GM10847 (cell line): ENCODE measurements around the gene ZNRD2.

Source experiments
- POLR2A ChIP-seq: IDR thresholded peaks from 2 replicates; pipeline ENCODE4 v1.6.1; 2011; ENCODE audit not compliant: insufficient read length; ENCODE audit errors: extremely low read depth

ZNRD2 gene

DNA sequence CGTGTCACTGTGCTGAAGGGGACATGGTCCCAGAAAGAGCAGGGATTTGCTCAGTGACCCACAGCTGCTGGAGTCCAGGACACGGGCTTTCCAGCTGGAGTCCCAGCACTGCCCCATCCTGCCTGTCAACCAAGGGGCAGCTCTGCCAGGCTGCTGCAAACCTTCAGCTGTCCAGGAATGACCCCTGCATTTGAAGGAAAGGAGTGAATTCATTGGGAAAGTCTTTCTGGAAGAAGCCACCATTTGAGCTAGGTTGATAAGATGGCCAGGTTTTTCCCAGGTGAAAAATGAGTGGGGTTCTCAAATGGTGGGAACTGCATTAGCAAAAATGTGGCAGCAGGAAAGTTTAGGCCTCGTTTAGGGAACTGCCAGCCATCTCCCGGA is 16.0 kb downstream of the ZNRD2 start:
- TF ChIP-seq POLR2A = no peak

DNA sequence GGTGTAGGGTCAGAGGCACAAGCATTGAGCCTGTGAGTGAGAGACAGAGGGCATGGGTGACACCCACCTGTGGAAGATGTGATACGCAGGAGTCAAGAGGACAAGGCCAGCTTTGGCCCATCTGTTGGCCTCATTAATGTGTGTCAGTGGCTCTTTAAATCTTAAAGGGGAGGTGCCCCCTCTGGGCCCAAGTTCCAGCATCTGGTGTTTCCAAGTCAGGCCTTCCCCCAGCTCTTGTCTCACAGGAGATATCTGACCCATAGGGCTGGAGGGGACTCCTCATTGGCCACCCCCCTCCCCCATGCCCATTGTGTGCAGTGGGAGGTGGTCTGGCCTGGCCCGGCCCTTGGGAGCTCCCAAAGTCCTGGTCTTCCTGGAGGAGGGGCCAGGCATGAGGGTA is 16.4 kb downstream of the ZNRD2 start:
- no peak for TF ChIP-seq POLR2A

DNA sequence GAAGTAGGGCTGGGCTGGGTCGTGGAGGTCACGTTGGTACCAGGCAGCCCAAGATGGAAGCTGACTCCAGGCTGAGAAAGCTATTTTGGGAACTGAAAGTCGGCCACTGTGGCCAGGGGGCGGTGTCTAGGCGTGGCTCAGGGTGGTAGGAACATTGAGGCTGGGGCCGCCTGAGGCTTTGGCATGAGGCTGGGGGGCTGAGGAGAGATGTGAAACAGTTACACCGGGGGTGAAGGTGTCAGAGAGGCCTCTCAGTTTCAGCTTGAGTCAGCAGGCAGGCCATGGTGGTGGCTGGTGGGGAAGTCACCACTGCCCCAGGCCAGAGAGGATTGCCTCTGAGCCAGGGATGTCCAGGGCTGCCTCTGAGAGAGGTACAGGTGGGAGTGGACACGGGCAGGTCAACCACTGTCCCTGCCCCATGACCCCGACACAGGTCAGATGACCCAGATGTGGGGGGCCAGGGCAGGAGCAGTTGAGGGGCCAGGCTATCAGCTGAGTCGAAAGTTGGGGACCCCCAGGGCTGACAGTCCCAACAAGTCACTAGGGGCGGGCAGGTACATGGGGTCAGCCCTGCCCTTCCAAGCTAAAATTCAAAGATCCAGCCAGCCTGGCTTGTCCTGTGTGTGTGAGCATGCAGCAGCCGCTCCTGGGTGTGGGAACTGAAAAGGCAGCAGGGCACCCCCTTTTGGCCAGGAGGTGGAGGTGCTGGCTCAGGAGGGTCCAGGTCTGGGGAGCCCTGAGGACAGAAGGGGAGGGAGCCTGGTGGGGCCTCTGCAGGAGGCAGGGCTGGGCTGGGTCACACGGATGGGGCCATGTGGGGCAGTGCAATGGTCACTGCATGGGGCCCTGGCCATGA is 18.1 kb downstream of the ZNRD2 start:
- TF ChIP-seq POLR2A = no peak

DNA sequence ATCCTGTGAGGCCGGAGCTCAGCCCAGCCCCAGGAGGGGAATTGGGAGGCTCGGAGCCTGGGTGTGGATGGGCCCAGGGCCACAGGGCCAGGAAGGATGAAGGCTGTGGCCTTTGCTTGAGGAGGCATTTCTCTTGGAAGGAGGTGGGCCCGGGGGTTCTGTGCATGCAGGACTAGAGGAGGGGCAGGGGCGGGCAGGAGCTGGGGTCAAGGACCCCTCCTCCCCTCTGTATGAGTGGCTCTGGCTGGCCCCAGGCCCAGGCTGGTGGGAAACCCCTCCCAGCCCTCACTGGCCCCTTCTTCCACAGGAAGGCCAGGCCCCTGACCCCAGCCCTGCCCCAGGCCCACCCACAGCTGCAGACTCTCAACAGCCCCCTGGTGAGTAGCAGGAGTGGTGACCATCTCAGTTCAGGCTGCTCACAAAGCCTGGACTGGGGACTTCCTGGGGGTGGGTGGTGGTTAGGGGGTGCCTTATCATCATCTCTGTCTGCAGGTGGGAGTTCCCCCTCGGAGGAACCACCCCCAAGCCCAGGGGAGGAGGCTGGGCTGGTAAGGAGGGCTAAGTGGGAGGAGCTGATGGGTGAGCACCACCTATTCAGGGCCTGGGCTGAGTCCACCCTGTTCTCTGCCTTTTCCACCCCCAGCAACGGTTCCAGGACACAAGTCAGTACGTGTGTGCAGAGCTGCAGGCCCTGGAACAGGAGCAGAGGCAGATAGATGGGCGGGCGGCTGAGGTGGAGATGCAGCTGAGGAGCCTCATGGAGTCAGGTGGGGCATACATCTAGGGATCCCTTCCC is 19.4 kb downstream of the ZNRD2 start:
- TF ChIP-seq POLR2A = no peak

DNA sequence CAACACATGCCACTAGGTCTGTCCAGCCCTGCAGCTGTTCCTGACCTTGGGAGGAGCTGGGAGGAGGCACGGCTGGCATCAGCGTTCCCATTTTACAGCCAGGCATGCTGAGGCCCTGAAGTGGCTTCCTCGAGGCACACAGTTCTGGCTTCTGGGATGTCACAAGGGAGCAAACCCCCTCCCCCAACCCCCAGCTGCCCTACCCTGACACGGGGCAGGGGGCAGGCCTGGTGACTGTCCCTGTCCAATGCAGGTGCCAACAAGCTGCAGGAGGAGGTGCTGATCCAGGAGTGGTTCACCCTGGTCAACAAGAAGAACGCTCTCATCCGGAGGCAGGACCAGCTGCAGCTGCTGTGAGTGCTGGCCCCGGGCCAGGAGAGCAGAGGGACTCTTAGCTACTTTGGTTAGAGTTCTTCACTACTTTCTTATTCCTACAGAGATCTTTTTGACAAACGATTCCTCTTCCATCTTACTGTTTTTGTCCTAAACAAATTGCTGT is 20.0 kb downstream of the ZNRD2 start:
- TF ChIP-seq POLR2A = no peak

DNA sequence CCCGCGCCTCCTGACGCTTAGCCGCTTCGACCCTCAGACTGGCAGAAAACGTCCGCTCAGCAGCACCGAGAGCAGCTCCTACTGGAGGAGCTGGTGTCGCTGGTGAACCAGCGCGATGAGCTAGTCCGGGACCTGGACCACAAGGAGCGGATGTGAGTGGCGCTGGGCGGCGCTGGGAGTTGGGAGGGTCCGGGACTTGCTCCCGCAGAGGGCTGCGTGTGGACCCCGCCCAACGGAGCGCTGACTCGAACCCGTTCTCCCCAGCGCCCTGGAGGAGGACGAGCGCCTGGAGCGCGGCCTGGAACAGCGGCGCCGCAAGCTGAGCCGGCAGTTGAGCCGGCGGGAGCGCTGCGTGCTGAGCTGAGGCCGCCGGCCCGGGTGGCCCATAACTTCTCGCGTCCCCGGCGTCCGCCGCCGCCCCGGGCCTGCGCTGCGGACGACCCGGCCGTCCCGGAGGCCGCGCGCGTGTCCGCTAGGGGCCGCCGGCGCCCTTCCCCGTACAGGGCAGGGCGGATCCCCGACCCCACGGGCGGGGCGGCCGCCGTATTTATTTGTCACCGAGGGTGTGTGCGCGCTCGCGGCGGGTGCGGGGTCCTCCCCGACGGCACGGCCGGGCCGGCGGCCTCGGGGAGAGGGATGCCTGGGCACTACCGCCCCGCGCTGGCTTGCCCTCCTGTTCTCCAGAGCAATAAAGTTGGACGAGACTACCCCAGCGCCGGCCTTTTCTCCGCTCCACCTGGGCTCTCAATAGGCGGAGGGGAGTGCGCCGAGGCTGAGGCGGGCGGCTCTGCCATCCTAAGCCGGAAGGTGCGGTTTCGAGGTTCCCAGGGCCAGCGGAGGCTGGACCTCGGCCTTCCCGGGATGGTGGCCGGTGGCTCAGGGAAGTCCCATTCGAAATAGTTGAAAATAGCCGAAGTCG is 21.9 kb downstream of the ZNRD2 start:
- no peak for TF ChIP-seq POLR2A

DNA sequence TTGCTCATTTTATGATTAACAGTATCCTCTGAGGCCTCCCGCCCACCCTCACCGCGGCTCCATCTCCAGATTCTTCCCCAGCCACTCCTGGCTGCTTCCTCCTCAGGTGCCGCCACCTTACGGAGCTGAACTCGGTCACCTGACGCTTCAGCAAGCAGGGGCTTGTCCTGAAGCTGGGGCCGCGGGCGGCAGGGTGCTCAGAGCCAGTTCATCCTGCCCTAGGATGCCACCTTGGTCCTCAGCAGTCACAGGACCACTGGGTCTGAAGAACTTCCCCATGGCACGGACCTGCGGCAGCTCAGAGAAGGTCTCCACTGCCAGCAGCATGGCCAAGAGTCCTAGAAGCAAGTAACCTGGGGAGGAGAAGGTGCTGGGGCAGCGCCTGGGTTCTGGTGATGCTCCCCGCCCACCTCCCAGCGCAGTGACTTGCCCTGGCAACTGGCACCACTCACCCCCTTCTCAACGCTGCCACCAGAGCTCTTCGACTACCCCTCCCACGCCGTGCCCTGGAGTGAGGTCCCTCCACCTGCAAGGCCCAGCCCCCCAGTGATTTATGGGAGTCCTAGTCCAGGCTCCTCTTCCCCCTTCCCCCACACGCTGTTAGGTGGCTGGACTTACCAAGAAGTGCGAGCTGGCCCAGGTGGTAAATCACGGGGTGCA is 22.7 kb downstream of the ZNRD2 start:
- no peak for TF ChIP-seq POLR2A

DNA sequence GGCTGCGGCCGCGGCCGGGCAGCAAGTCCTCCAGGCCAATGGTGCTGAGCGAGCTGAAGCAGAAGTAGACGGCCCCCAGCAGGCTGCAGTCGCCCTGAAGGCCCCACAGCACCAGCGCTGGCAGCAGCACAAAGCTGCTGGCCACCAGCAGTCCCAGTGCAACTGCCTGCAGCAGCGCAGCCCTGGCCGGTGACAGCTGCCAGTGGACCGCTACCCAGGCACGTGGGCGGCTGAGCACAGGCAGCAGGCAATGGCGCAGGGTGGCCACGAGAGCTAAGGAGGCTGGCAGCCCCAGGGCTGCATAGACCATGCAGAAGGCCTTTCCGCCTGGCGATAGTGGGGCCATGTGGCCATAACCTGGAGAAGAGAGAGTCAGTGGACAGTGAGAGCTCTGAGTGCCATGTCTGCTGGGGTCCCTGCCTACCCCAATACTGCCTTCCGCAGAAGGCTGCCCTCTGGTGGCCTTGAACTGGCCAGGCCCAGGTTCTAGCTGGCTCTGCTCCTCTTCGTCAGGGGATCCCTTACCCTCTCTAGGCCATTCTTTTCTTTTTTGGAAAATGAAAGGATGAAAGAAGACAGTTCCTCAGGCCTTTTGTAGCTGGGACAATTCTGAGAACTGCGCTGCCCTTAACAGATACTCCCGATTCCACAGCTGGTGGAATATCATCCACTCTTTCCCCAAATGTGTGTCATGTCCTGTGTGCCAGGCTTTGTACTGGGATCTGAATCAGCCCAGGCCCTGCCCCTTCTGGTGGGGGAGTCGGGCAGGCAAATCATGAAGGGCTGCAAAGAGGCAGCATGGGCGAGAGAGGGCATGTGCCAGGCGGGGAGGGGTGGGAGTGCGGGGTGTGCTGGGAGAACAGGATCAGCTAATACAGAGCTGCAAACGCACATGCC is 23.5 kb downstream of the ZNRD2 start:
- TF ChIP-seq POLR2A = no peak

DNA sequence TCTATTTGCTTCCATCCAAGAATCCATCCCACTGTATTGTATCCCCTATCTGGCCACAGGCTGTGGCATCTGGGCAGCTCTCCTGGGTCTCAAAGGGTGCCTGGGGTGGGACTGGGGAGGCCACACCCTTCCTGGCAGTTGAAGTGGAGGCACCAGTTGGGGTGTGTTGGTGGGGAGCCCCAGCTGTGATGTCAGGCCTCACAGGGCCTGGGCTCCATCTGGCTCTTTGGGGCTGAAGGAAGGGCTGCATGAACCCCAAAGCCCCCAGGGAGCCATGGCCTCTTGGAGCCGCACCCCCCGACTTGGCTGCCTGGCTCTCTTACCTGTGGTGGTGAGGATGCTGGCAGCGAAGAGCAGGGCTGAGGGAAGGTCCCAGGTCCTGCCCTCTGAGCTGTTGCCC is 24.9 kb downstream of the ZNRD2 start:
- TF ChIP-seq POLR2A = no peak

DNA sequence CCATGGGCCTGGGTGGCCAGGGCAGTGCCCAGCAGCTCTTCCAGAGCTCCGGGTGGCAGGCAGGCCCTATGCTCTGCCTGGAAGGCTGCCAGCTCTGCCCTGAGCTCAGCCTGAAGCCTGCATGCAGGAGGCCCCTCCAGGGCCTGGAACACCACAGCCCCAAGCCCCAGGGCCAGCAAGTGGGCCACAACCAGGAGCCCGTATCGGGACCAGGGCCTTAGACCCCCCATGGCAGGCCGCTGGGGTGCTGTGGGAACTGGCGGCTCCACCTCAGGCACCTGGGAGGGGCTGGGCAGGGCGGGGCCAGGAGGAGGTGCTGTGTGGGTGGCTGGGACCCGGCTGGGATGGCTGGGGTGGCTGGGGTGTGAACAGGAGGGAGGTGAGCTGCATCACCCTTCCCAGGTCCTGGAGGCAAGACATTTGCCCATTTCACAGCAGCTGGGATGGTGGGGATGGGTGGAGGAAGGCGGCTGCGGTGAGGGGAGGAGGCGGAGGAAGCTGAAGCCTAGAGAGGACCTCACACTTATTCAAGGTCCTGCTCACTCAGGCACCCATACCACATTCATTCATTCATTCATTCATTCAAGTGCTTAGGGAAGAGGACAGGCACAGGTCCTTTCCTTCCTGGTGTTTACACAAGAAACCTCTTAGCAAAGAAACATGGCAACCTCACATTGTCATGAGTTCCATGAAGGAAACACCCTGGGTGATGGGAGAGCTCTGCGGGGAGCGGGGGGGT is 25.4 kb downstream of the ZNRD2 start, which contains the start of gene KCNK7:
KCNK7 (minus strand) TSS at position 258 of the 739 bp plus-strand sequence; CDS start at position 230, 28 bp downstream.
- no peak for TF ChIP-seq POLR2A

DNA sequence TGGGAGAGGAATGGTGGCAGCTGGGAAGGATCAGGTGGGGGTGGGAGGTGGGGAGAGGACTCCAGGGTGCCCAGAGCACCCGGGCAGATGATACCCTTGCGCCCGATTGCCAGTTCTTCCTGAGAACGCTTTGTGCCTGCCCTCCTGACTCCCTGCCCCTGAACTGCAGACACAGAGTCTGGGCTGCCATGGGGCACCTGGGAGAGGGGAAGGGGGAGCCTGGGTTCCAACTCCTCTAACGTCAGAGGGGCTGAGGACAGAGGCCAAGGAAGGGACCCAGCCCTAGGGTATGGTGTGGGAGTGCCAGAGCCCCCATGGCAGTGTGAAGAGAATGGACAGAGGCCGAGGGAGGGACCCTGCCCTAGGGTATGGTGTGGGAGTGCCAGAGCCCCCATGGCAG is 26.2 kb downstream of the ZNRD2 start:
- TF ChIP-seq POLR2A = no peak

DNA sequence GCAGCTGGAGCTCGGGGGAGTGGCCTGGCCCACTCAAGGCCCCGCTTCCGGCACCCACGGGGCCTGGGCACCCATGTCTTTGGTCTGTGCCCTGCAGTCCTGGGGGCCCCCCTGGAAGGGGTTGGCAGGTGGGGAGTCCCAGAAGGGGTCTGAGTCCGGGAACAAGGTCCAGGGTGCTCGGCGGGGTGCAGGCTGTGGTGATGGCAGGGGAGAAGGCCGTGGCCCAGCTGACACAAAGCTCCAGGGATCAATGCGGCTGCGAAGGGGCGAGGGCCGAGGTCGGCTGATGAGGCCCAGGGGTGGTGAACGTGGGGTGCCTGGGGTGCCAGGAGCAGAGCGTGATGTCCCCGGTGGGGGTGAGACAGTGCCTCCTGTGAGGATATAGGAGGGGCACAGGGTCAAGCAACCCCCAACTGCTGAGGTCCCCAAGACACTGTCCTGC is 28.0 kb downstream of the ZNRD2 start:
- no peak for TF ChIP-seq POLR2A

DNA sequence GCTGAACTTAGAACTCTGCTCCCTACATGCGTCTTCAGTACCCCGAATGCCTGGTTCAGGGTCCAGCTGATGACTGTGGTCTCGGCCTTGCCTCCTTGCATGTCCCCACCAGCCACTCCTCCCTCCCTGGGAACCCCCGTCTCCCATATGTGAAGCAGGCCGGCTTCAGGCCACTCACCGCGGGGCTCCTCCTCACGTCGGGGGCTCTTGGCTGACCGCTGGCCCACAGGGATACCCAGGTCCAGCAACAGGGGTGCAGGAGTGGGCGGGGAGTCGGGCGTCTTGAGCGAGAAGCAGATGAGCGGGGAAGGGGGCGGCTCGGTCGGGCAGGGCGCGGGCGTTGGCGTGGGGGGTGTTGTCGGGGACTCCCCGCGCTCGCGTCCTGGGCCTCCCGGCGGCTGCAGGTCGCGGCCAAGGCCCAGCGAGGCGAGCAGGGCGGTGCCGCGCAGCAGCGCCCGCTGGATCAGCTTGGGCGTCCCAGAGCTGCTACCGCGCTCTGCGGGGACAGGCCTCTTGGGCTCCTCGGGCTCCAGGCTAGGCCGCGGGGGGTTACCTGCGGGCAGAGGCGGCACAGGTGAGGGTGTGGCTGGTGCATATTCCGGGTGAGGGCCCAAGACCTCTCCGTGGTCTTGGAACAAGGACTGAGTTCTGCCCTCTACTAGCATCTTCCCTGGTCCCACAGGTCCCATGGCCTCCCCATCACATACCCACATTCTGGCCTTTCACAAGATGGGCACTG is 29.1 kb downstream of the ZNRD2 start:
- TF ChIP-seq POLR2A = no peak

DNA sequence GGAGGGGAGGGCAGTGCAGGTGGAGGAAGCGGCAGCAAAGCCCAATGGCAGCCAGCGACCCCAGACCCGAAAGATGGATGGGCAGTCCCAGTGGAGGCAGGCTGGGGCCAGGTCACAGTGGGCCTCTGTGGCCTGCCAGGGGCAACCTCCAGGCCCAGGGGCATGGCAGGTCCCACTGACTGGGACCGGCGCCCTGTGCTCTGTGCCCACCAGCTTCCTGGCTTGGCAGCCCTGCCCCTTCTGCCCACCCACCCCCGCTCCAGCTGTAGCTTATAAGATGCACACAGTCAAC is 29.6 kb downstream of the ZNRD2 start:
- no peak for TF ChIP-seq POLR2A
